Measurements from ENCODE around the gene SMYD5.

DNA sequence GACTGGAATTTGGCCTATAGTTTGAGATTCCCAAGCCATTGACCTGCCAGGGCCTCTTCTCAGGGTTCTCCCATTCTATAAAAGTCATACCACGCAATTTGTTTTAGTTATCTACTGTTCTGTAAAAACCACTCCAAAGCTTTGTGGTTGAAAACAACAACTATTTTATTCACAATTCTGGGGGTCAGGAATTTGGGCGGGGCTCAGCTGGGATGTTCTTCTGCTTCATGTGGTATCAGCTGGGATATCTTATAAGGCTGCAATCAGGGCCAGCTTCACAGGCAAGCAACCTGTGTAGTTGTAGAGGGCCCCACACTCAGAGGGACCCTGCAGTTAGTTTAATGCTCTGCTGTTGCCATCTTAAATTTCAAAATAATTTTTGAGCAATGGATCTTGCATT lies 28.1 kb upstream of the SMYD5 start:
- no peak for TF ChIP-seq RUNX1 (IDR thresholded peaks at IDR 0.05; ENCODE audit: low read depth)
- TF ChIP-seq ZNF316 (IDR thresholded peaks at IDR 0.05) = no peak
- TF ChIP-seq, protein P1, sequence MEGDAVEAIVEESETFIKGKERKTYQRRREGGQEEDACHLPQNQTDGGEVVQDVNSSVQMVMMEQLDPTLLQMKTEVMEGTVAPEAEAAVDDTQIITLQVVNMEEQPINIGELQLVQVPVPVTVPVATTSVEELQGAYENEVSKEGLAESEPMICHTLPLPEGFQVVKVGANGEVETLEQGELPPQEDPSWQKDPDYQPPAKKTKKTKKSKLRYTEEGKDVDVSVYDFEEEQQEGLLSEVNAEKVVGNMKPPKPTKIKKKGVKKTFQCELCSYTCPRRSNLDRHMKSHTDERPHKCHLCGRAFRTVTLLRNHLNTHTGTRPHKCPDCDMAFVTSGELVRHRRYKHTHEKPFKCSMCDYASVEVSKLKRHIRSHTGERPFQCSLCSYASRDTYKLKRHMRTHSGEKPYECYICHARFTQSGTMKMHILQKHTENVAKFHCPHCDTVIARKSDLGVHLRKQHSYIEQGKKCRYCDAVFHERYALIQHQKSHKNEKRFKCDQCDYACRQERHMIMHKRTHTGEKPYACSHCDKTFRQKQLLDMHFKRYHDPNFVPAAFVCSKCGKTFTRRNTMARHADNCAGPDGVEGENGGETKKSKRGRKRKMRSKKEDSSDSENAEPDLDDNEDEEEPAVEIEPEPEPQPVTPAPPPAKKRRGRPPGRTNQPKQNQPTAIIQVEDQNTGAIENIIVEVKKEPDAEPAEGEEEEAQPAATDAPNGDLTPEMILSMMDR (IDR thresholded peaks at IDR 0.05 in 2 of 3, conservative IDR thresholded peaks at IDR 0.05 in 1 of 3; ENCODE audit: insufficient read depth in 2 of 3, low read depth in 1 of 3, low read length in 3 of 3) = no peak
- TF ChIP-seq WHSC1 (IDR thresholded peaks at IDR 0.05; ENCODE audit: low read length) = no peak
- no peak for TF ChIP-seq EGR1 (conservative IDR thresholded peaks at IDR 0.05)
- no peak for TF ChIP-seq ZNF232 (CRISPR knock-in tag; IDR thresholded peaks at IDR 0.05)
- no peak for TF ChIP-seq TOE1 (IDR thresholded peaks at IDR 0.05; ENCODE audit: borderline replicate concordance)
- no peak for TF ChIP-seq TOE1 (CRISPR knock-in tag; IDR thresholded peaks at IDR 0.05; ENCODE audit: borderline replicate concordance, low read depth)
- TF ChIP-seq, protein P2, sequence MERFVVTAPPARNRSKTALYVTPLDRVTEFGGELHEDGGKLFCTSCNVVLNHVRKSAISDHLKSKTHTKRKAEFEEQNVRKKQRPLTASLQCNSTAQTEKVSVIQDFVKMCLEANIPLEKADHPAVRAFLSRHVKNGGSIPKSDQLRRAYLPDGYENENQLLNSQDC (CRISPR knock-in tag; IDR thresholded peaks at IDR 0.05) = no peak
- no peak for TF ChIP-seq POLR2A (conservative IDR thresholded peaks at IDR 0.05)
- no peak for TF ChIP-seq TRIM28 (IDR thresholded peaks at IDR 0.05)
- no peak for TF ChIP-seq TAF1 (IDR thresholded peaks at IDR 0.05; ENCODE audit: control insufficient read depth, extremely low read depth, insufficient read depth, low read length, severe bottlenecking)
- no peak for TF ChIP-seq ZFX (CRISPR knock-in tag; IDR thresholded peaks at IDR 0.05)
- no peak for TF ChIP-seq TARDBP (IDR thresholded peaks at IDR 0.05)

Measured in K562 (cell line).